ENCODE results near the gene GRIN3B. TPM values are rescaled to one million over a fixed set of nuclear protein-coding genes. Genes with fewer than 3 reads are reported as not detected.

GRIN3B gene
- total RNA-seq, 1 donor from 2014 or later, result not detected

DNA sequence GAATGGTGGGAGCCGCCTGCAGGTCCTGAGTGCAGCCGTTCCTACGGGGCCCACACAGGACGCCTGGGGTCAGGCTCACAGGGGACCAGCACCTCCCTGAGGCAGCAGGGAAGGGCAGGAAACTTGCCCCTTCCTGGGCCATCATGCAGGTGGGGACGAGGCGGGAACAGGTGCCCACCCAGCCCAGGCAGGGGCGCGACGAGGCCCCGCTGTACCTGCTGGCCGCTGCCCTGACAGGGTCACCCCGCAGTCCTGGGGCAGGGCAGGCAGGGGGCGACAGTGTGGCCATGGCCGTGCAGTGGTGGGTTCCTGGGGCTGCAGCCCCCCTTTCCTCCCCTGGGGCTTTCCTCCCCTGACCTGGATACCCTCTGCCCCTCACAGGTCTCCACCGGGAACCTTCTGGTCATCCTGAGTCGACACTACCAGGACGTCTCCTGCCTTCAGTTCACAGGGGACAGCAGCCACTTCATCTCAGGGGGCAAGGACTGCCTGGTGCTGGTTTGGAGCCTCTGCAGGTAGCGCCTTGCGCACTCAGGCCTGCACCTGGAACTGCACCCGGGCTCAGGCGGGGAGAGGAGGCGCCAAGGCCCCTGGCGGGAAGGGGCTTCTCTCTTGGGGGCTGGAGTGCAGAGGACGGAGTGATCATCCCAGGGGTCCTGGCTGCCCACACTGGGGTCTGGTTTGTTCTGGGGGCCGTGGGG lies 10.7 kb upstream of the GRIN3B start:
- DNase-seq (ENCODE audit: low spot score) (no peak), ATAC-seq (no peak)

DNA sequence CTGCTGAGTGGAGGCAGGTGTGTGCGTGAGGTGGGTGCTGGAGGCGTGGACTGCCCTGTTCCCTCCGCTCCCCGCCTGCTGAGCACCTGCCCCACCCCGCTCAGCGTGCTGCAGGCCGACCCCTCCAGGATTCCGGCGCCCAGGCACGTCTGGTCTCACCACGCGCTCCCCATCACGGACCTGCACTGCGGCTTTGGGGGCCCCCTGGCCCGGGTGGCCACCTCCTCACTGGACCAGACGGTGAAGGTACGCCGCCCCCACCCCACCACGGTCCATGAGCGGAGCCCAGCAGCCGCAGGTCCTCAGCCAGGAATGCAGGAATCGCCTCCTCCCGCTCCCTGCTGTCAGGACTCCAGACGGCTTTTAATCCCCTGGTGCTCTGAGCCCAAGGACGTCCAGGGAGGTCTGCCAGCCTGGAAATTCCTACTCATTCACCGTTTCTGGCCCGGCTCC lies 10.1 kb upstream of the GRIN3B start:
- ATAC-seq (no peak), DNase-seq (ENCODE audit: low spot score) (no peak)

- ATAC-seq (no peak), DNase-seq (ENCODE audit: low spot score) (no peak)
Measured at GRCh38 chr19:990746-991145, 9.5 kb upstream of the GRIN3B start.

- DNase-seq (ENCODE audit: low spot score), result no peak
- peak; percentile 18 for ATAC-seq
Measured at GRCh38 chr19:991174-991931, 8.9 kb upstream of the GRIN3B start.

DNA sequence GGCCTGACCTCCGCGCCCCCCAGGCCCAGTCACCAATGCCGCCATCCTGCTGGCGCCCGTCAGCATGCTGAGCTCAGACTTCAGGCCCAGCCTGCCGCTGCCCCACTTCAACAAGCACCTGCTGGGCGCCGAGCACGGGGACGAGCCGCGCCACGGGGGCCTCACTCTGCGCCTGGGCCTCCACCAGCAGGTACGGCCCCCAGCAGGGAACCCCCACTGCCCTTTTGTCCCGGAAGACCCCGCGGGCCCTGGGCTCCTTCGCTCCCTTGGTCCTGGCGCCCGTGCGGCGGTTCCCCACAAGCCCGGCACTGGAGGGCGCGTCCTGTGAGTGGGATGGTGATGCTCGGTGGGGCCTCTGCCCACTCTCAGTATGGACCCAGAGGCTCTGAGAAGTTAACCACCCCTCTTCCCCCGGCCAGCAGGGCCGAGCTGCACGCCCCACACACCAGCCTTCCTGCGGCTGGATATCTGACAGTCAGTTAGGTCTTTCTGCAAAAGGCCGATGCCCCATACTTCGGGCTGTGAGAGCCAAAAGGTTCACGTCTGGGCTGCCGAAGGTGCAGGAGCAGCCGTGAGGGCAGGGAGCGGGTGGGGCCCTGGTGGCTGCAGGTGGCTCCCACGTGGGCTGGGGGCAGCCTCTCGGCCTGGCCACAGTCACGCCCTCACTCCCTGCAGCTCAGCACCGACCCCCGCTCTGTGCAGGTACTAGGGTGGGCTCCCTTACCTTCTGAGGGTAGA lies 8.1 kb upstream of the GRIN3B start:
- DNase-seq (ENCODE audit: low spot score) (peak; percentile 50), ATAC-seq (no peak)

DNA sequence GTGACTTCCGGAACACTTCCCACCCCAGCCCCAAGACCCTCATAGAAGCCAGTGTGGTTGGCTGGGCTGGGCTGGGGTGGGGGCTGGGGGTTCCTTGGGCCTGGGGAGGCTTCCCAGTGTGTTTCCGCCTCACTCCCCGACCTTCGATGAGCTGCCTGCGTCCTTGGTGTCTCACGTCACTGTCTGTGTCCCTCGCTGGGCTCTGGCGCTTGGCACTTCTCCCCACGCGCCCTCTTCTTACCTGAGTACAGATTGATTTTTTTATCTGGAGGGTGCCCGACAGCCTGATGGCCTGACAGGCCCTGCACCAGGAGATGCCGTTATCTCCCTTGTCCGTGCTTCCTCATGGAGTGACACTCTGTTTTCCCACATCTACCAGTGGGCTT lies 7.6 kb upstream of the GRIN3B start:
- DNase-seq (ENCODE audit: low spot score) (no peak), ATAC-seq (peak; percentile 5)

DNA sequence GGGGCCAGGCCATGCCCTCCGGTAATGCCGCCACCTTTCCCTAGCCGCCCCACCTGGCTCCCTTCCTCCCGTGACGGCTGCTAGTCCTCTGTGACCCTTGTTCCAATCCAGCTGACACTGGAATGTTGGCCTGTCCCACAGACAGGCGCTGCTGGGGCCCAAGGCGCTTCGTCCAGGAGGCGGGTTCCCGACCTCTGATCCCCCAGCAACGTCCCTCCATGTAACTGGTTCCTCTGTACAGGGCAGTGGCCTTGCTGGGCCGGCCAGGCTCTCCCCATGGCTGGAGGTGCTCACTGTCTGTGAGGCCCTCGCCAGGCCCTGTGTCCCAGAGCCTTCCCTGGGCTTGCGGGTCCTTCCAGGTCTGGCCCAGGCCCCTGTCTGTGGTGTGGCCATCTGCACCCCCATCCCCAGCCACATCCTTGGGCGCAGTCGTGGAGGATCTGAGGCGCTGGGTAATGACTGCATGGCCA lies 6.8 kb upstream of the GRIN3B start:
- ATAC-seq (peak; percentile 70), DNase-seq (ENCODE audit: low spot score) (peak; percentile 90)

GRCh38 chr19:993831-994393 lies 6.3 kb upstream of the GRIN3B start:
- DNase-seq (ENCODE audit: low spot score) (peak; percentile 80), ATAC-seq (peak; percentile 51)

GRCh38 chr19:994516-994915 lies 5.7 kb upstream of the GRIN3B start:
- DNase-seq (ENCODE audit: low spot score) (no peak), ATAC-seq (no peak)

GRCh38 chr19:995051-995827 lies 5.0 kb upstream of the GRIN3B start:
- ATAC-seq, result peak; percentile 42
- peak; percentile 91 for DNase-seq (ENCODE audit: low spot score)

GRCh38 chr19:996051-996838 lies 4.0 kb upstream of the GRIN3B start:
- ATAC-seq (peak; percentile 17), DNase-seq (ENCODE audit: low spot score) (no peak)

GRCh38 chr19:998064-998463 lies 2.2 kb upstream of the GRIN3B start:
- no peak for ATAC-seq

GRCh38 chr19:999379-999719 lies 870 bp upstream of the GRIN3B start:
- DNase-seq (ENCODE audit: low spot score), result no peak
- ATAC-seq, result no peak

More at GRCh38 chr19:998064-998463, 2.2 kb upstream of the GRIN3B start:
- DNase-seq (ENCODE audit: low spot score), result no peak

GRCh38 chr19:1000591-1001537 lies 645 bp downstream of the GRIN3B start:
- ATAC-seq (no peak), DNase-seq (ENCODE audit: low spot score) (no peak)

DNA sequence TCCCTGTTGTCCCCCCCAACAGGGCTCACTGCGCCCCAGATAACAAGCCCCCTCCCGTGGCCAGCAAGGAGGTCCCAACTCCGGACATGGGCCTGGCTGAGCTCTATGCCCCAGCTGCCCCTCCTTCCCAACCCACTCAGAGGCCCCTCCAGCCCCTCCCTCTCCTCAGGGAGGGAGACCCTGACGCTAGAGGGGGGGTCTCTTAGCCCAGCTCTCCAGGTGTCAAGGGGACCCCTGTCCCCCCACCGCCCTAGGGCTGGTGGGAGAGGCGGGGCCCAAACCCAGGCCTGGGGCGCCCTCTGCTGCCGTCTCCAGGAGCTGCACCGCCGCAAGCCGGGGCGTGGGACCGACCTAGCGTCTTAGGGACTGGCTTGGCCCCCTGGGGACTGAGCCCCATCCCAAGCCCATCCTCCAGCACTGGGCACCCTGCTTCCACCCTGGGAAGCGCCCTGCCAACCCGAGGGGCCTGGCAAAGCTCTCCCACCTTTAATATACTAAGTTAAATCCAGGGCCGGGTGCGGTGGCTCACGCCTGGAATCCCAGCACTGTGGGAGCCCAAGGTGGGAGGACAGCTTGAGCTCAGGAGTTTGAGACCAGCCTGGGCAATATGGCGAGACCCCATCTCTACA lies 1.4 kb downstream of the GRIN3B start:
- ATAC-seq (peak; percentile 76), DNase-seq (ENCODE audit: low spot score) (no peak)

- ATAC-seq, result no peak
- no peak for DNase-seq (ENCODE audit: low spot score)
Measured at GRCh38 chr19:1002600-1002999, 2.4 kb downstream of the GRIN3B start.

DNA sequence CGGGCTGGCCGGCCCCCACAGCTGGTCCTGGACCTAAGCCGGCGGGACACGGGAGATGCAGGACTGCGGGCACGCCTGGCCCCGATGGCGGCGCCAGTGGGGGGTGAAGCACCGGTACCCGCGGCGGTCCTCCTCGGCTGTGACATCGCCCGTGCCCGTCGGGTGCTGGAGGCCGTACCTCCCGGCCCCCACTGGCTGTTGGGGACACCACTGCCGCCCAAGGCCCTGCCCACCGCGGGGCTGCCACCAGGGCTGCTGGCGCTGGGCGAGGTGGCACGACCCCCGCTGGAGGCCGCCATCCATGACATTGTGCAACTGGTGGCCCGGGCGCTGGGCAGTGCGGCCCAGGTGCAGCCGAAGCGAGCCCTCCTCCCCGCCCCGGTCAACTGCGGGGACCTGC lies 3.1 kb downstream of the GRIN3B start:
- DNase-seq (ENCODE audit: low spot score) (no peak), ATAC-seq (no peak)

DNA sequence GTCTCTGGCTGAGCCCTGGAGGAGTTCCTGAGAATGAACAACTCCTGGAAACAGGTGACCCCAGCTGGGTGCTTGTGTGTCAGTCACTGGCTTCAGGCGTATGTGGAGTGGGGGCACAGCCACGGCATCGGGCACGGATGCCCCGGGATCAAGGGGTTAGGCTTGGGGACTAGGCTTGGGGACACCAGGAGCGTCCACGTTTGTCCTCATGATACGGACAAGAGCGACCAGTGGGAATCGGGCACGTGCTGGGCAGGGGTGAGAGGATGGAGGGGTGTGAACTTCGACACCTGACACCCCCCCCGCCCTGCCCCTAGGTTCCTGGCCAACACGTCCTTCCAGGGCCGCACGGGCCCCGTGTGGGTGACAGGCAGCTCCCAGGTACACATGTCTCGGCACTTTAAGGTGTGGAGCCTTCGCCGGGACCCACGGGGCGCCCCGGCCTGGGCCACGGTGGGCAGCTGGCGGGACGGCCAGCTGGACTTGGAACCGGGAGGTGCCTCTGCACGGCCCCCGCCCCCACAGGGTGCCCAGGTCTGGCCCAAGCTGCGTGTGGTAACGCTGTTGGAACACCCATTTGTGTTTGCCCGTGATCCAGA lies 4.1 kb downstream of the GRIN3B start:
- no peak for DNase-seq (ENCODE audit: low spot score)
- no peak for ATAC-seq

Data from left lobe of liver (tissue), 2 donors.